GM18873 (cell line): ENCODE results near the gene FOXB1.
A peak's percentile ranks its signal among the peaks of the same experiment; 100 is the strongest.

Source experiments
- ATAC-seq: cut with Tn5 transposase; IDR thresholded peaks from one replicate; pipeline ENCODE4 v1.9.1; 2021; ENCODE audit warnings: mild to moderate bottlenecking, moderate library complexity, moderate number of reproducible peaks; ENCODE audit not compliant: unreplicated experiment, low FRiP score

FOXB1 gene

DNA sequence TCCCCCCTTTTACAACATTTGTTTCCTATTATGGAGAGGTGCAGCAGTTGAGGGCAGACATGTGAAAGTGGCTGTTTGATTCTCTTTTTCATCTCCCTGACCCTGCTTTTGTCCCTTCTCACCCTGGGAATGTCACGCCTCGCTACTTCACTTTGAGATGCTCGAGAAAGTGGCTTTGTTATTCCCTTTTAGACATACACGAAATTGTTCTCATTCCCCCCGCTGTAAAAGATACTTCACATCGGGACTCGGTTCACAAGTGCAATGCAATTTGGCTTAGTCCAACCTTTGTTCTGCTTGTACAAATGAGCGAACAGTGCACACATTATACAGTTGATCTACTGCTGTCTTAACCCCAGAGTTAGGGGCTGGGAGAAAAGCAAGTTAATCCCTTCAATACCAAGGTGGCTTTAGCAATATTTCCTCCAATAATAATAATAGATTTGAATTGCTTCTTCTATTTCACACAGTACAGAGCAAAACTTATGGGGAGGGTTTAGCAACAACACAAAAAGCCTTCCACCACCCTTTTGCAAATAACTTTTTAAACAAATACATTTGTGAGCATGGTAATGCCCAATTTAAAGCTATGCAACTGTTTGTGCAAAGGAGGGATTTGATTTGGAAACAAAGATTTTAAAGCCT, 5.7 kb upstream of the FOXB1 start:
- ATAC-seq, result no peak

DNA sequence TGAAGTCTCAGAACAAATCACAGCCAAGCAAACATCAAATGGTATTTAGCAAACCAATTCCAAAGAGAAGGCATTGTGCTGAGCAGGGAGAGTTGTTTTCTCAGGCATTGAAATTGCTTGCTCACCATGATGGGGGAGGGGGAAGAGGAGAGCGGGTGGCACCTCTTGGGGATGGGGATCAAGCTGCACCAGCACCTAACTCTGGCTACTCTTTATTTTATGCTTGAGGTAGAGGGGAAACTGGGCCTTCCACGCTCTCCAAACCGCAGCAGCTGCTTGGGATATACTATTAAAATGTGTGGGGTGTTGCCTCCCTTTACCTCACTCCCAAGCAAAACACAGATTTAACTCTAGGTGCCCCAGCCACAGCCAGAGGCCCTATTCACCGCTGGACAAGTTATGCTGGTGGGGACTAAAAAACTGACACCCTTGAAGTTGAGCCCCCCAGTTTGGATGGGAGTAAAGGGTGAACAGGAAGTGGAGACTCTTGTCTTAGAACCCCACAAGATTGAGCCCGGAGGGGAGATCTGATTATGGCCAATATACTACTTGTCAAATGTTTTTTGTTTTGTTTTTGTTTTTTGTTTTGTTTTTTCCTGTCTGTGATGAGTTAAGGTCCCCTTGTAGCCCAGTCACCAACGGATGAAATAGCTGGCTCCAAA, 5.0 kb upstream of the FOXB1 start:
- no peak for ATAC-seq

DNA sequence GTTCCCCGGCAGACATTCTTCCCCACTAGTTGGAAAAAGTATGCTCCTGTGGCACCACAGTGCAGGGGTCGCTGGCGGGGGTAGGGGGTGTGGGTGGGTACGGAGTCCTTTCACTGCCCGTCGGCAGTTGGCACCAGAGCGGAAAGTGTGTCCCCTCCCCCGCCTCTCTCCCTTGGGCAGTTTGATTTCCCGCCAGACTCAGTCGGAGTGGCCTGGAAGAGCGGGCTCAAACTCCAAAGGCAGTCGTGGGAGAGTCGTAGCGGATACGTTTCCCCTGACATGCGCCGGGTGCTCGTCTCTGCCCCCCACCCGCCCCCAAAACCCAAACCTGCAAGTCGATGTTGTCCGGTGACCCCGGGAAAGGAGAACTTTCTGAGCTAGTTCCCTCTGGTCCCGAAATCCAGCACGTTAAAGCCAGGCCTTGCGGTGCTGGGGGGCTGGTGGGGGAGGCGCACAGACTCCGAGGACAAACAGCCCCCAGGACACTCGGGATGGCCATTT, 4.4 kb upstream of the FOXB1 start:
- ATAC-seq, result no peak

DNA sequence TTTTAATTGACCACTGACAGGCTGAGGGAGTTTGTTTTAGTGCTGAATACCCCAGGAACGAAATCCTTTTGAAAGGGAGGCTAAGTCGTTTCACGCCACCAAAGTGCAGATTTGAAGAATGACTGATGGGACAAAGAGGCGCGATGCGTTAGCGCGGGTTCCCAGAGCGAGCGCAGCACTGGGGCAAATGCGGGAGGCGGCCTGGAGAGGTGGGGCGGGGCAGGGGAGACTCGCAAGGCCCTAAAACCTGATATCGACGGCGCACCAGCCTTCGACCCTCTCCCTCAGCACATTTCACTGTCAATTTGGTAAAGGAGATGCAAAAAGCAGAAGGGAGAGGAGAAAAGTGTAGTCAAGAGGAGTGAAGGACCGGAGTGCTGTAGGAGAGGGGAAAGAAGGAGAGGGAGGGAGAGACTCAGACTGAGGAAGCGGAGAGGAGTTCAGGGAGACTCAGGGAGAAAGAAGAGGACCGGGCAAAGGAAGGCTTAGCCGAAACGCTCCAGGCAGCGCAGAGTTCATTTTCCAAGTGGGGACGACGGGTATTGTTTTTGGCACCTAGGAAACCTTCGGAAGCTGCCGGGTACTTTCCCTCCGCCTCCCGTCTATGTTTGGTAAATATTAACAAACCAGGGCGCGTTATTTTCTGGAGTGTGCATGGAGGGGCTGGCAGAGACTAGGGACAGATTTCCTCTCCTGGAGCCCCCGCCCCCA, 3.8 kb upstream of the FOXB1 start:
- no peak for ATAC-seq

DNA sequence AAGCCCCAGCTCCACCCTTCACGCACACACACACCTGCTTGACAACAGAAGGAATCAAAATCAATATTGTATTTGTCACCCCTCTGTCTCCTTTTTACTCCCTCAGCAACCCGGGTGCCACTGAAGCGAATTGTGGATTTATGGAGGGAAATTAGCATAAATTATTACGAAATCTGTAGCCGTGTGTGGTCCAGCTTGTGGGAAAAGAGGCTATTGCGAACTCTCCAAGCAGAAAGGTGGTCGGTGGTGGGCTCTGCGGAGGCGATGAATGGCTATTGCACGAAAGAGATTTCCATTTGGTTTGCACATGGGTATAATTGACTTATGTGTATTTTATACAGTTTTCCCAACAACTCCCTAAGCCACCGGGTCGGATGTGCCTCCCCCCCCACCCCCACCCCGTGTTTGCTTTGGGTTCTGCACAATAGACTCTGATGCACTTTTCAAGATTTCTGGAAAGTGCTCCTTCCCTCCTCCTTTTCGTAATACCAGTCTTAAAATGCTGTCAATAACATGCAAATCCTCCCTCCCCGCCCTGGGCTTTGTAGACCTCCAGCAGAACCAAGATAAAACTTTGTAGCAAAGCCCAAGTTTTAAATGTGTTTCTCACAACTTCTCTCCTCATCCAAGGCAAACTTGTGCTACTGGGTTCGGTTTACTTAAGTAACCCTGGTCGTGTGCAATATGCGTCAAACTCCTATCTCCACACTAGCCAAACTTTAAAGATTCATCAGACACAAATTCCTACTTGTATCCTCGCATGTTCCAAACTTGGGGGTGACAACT, 3.1 kb upstream of the FOXB1 start:
- no peak for ATAC-seq

DNA sequence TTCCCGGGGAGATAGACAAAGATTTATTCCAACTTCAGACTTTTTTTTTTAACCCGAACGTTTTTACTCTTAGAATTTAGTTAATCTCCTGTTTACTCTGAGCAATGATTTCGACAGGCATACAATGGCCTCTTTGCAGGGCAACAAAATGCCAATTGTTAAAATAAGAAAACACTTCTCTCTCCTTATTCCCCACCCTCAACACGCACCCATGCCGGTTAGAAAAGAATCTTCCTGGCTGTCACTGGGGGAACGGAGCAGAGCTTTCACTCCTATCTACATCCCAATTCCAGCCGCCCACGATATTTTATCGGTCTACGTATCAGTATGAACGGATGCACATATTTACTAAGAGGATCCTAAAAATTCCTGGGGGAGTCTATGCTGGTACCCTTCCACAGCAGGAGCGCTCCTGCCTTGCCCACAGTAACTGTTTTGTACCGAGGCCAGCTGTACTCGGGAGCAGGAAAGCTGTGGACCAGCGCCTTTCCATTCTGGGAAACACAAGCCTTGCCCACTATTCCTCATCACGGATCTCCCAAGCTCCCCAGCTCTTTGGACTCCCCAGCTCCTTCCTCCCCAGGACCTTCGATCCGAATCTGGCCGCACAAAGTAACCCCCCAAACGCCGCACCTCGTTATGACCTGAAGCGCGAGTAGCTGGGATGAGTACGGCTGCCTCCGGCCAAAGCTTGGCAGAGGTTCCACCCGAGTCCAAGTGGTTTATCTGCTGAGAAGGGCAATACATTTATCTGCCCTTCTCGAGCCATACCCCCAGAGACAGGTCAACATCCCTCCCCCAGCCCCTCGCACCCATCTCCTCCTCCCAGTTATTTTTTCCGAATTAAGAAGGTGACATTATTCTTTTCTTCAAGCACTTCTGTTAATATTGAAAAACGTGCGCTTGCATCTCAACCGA, 2.2 kb upstream of the FOXB1 start:
- ATAC-seq, result no peak

DNA sequence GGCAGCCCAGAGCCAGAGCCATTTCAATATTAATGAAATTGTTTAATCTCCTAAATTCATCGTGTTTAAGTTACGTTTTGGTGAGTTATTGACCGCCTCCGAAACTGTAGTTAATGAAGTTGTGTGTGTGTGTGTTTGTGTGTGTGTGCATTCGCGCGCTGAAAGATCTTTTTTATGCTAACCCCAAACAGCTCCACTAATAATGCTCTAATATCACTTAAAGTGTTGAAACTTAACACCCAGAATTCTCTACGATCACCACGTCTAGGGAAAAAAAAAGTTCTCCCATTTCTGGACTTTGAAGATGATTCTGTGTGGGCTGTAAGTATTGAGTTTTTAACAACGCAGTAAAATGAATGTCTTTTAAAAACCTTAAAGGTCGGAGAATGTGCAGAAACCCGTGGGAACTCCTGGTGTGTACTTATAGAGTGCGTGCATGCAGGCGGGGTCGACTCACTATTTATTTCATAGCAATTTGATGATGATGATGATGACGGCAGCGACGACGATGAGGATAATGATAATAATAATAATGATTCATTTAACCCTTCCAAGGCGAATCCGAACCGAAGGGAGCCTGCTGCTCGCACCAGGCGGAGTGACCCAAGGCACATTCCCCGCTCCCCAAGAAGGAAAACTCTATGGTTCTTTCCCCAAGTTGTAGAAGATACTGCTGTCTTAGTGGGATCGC, 1.4 kb upstream of the FOXB1 start:
- ATAC-seq, result no peak

DNA sequence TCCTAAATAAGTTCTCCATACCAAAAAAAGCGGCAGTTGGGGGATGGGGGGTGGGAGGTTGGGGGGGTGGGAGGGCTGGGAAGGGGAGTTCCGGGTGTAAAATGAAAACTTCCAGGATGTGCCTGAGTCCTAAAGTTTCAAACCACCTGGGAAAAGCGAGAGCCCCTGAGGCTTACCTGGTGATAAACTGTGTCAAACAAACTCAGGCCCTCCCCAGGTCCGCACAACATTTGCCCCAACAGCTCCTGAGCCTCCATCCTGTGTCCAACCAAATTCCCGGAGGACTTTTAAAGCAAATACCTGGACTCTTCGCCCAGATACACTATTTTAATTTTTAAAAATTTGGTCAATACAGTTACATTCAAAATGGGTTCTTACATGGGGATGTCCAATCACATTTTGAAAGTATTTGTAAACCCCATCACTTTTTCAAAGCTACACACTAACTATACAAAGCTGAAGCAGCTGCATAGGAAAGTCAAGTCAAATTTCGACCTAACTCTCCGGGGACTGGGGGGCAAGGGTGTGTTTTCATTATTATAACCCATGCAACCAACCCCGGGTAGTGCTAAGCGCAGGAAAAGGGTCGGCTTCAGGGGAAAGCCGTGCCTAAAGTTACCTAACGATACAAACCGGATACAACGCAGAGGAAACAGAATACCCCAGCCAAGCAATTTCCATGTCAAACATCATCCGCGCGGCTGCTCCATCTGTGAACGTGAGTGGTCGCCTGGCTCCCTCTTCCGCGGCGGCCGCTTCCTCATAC, 685 bp upstream of the FOXB1 start:
- no peak for ATAC-seq

DNA sequence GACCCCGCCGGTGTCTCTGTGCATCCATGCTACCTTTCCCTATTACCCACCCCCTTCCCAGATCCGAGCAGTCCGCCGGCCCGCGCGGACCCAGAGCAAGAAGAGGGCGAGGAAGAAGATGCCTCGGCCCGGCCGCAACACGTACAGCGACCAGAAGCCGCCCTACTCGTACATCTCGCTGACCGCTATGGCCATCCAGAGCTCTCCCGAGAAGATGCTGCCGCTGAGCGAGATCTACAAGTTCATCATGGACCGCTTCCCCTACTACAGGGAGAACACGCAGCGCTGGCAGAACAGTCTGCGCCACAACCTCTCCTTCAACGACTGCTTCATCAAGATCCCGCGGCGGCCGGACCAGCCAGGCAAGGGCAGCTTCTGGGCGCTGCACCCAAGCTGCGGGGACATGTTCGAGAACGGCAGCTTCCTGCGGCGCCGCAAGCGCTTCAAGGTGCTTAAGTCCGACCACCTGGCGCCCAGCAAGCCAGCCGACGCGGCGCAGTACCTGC, 788 bp downstream of the FOXB1 start:
- ATAC-seq, result no peak

DNA sequence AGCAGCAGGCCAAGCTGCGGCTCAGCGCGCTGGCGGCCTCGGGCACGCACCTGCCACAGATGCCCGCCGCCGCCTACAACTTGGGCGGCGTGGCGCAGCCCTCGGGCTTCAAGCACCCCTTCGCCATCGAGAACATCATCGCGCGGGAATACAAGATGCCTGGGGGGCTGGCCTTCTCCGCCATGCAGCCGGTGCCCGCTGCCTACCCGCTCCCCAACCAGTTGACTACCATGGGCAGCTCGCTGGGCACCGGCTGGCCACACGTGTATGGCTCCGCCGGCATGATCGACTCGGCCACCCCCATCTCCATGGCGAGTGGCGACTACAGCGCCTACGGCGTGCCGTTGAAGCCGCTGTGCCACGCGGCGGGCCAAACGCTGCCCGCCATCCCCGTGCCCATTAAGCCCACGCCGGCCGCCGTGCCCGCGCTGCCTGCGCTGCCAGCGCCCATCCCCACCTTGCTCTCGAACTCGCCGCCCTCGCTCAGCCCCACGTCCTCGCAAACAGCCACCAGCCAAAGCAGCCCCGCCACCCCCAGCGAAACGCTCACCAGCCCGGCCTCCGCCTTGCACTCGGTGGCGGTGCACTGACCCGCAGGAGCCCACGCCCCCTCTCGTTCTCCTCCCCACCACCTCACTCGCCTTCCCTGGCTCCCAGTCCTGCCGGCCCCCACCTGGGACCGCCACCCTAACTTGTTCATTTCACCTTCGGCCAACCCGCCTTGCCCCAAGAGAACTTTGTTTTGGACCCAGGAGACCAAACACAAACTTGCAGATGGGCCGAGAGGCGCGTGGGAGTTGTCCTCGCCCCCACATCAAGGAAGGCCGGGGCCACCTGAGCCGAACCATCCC, 1.5 kb downstream of the FOXB1 start:
- ATAC-seq, result no peak

DNA sequence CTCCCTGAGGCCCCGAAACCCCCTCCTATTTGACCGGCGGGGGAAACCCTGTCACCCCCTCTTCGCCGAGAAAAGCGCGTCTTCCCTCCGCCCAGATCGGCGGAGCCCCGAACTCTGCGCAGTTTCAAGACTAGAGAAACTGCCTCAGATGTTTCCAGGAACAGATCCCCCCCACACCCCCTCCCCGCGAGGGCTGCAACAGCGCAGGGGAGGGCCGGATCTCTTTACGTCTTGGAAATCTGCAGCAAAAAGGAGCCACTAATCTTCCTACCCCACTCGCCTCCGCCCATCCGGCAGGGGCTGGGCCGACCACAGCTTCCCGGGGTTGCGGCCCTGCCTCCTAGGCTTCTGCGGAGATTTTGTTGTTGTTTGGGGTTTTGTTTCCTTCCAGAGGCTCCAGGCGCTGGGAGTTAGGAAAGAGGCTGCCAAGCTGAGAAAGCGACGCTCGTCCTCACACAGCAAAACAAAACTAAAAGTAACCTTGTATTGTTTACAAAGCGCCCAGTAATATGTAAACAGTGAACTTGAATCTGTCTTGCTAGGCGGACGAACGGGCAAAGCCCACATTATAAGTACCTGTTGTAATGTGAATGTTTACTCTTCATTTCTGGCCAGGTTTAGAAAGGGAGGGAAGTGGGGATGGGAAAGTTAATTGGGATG, 2.2 kb downstream of the FOXB1 start:
- ATAC-seq, result peak; percentile 52

DNA sequence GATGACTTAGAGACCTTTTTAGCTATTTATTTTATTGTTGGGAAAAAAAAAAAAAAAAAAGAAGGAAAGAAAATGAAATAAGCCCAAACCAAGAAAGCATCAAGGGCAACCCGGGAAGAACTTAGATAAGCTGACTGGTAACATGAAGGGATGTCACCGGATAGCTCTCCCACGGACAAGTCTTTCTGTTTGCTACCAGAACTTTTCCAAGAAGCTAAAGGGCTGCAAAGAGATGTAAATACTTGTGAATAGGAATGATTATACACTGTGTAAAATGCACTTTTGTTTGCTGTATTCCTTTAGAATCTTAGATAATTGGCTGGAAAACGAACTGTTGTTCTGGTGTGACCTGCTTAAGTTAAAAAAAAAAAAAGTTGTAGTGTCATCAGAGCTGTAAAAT, 2.8 kb downstream of the FOXB1 start:
- no peak for ATAC-seq

DNA sequence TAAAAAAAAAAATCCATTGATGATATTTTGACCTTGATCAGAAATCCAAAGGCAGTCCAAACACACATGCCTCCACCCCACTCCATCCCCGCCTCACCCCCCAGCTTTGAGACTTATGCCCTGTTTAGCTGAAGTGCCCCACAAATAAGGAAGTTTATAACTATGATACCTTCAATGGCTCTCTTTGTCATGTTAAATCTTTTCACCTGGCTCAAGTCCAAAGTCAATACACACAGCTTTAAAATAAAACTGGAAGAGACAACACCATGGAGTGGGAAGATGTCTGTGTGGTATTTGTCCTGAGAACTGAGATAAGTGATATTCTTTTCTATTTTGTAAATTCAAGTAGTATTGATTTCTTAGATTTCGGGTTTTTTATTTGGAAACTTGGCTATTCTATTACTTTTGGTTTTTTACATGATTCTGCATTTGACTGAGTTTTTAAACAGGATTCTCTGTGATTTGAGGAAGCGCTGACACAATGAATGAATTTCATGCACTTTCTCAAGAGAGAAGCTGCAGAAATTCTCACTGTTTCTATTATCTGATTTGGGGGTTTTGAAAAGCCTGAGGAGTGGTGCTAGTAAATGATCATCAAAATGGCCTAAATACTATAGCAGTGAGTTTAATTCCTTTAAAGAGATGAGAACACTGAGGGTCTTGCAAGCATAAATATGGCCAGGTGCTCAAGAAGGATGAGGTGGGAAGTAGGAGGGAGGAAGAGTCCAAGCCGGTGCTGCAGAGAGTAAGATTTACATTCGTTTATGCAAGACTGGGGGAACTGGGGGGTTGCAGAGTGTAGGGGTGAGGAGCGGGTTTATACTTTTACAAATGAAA, 5.2 kb downstream of the FOXB1 start:
- no peak for ATAC-seq

DNA sequence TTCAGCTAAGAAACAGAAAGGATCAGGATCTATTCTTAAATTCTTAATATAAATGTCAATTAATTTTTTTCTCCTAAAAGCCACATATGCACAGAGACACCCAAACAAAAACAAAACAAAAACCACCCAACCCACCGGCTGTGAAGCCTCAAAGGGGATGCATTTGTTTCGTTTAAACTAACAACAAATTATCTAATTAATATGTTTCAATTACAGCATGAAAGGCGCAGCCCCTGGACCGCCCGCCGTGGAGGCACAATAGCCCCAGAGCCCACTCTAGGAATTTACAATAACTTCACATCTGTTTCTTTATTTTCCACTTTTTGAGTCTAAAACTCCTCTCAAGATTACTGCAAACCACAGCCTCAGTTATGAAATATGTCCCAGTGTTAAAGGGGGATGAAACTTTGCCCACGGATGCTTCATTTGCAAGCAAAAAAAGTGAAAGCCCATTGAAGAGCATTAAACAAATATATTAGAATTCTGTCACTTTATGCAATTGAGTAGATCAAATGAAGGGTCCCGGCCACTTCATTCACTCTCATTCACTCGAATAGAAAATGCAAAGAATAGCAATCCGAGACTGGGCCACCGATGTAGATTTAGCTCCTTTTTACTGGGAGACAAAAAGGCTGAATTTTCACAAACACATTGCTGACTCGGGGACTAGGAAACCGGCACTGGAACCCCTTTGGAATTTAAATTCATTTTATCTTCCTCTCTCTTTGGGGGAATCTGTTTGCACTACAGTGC, 6.0 kb downstream of the FOXB1 start:
- ATAC-seq, result no peak

DNA sequence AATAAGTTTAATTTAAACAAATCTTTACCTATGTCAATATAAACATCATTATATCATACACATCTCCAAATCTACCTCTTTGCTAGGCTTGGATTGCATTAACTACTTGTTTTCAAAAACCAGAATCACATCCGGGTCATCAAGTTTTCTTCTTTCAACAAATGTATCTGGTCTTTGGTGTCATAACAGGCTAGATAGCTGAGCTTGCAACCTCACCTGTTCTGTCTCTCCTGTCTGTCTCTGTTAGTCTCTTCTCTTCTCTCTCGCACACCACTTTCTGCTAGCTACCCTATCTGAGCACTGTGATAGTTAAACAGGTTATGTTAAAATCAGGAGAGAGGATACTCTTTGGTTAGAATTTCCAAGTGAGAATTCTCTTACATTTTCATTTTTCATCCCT, 6.7 kb downstream of the FOXB1 start:
- ATAC-seq, result no peak
